Vagina (tissue), 2 donors: ENCODE measurements around the gene CBX2. TPM values are rescaled to one million over a fixed set of nuclear protein-coding genes. Genes with fewer than 3 reads are reported as not detected.
A peak's percentile ranks its signal among the peaks of the same experiment; 100 is the strongest.

ENCODE experiments used
- DNase-seq, 2 donors: peaks; one replicate each; pipeline ENCODE4 v3.0.0-alpha.2; 2017; ENCODE audit errors: extremely low spot score in 2 of 2
- H3K27ac ChIP-seq: fragments of 200-600 bp; sonication (generic); one replicate; pipeline ENCODE4 v1.5.1; 2019
- H3K27me3 ChIP-seq: fragments of 200-600 bp; sonication (generic); one replicate; pipeline ENCODE4 v1.5.1; 2019
- H3K36me3 ChIP-seq, 2 donors: fragments of 200-600 bp; sonication (generic); one replicate each; pipeline ENCODE4 v1.5.1; 2017 to 2019
- H3K4me1 ChIP-seq: fragments of 200-600 bp; sonication (generic); one replicate; pipeline ENCODE4 v1.5.1; 2019
- H3K4me3 ChIP-seq, 2 donors: fragments of 200-600 bp; sonication (generic); 1 replicate in 1 of 2; 2 replicates in 1 of 2; pipeline ENCODE4 v1.5.1; 2016 to 2019
- H3K9me3 ChIP-seq: fragments of 200-600 bp; sonication (generic); one replicate; pipeline ENCODE4 v1.5.1; 2019
- CTCF ChIP-seq, 3 experiments: fragments of 450-650 bp in 2 of 3; fragments of 200-600 bp in 1 of 3; sonication (generic) in 1 of 3; IDR thresholded peaks; one replicate each; pipeline ENCODE4 v1.5.1; 2017 to 2019; ENCODE audit warnings: antibody characterized with exemption in 3 of 3, mild to moderate bottlenecking in 2 of 3, moderate library complexity in 2 of 3
- POLR2A ChIP-seq, 2 donors: fragments of 450-650 bp; IDR thresholded peaks; one replicate each; pipeline ENCODE4 v1.6.1; 2017; ENCODE audit warnings: antibody characterized with exemption in 2 of 2, mild to moderate bottlenecking in 2 of 2, moderate library complexity in 2 of 2
- POLR2AphosphoS5 ChIP-seq, 2 donors: sonication (generic); formaldehyde crosslinking; IDR thresholded peaks; one replicate each; pipeline ENCODE4 v1.9.0; 2017; ENCODE audit warnings: antibody characterized with exemption in 2 of 2, mild to moderate bottlenecking in 2 of 2, low read depth in 1 of 2; ENCODE audit not compliant: insufficient read depth in 1 of 2
- intact Hi-C: fragments of 100-400 bp; cut with DNase I; formaldehyde crosslinking; loops from one replicate; pipeline ENCODE4 v1.15.1; 2023
- total RNA-seq: library from RNA; depleted of rRNA; stranded (reverse); fragments of >200 nt; gene quantifications from one replicate; pipeline ENCODE4 v1.2.3, GENCODE V29; 2016

CBX2 gene
- total RNA-seq: 5.6 TPM

GRCh38 chr17:79777894-79778503 lies at the start of gene CBX2:
TSS of gene CBX2 (plus strand) at chr17:79778148. CDS start at chr17:79778236, 88 bp downstream.
- Histone ChIP-seq H3K27ac (peak within 1 kb of the TSS; percentile 58), H3K36me3 (no peaks in the 10 kb centered on the region), H3K4me1 (peaks cover 24% of the 10 kb centered on the region), H3K9me3 (no peaks in the 10 kb centered on the region), H3K4me3 (peak within 1 kb of the TSS; percentile 59 to 62), H3K27me3 (no peaks in the 10 kb centered on the region)
- intact Hi-C loops: no loop called here
- no peak for DNase-seq
- TF ChIP-seq CTCF (IDR thresholded peaks at IDR 0.05): no peak
- TF ChIP-seq POLR2AphosphoS5 (IDR thresholded peaks at IDR 0.05; ENCODE audit: insufficient read depth in 1 of 2, low read depth in 1 of 2): no peak
- TF ChIP-seq POLR2A (IDR thresholded peaks at IDR 0.05): no peak

GRCh38 chr17:79728169-79728907 lies 49.6 kb upstream of the CBX2 start:
- DNase-seq: no peak
- Histone ChIP-seq H3K4me1 (peaks cover 5% of the 10 kb centered on the region), H3K27me3 (no peaks in the 10 kb centered on the region), H3K27ac (no peak overlapping the region), H3K36me3 (no peaks in the 10 kb centered on the region), H3K4me3 (peak overlapping the region; percentile 43 to 50), H3K9me3 (no peaks in the 10 kb centered on the region)
- TF ChIP-seq POLR2A (IDR thresholded peaks at IDR 0.05) (no peak), POLR2AphosphoS5 (IDR thresholded peaks at IDR 0.05; ENCODE audit: insufficient read depth in 1 of 2, low read depth in 1 of 2) (peak in 1 of 2 donors; percentile 77)
- intact Hi-C loops: no loop called here

GRCh38 chr17:79728908-79729471 lies 49.0 kb upstream of the CBX2 start:
- TF ChIP-seq POLR2A (IDR thresholded peaks at IDR 0.05) (no peak), POLR2AphosphoS5 (IDR thresholded peaks at IDR 0.05; ENCODE audit: insufficient read depth in 1 of 2, low read depth in 1 of 2) (no peak), CTCF (IDR thresholded peaks at IDR 0.05) (no peak)
- Histone ChIP-seq H3K9me3 (no peaks in the 10 kb centered on the region), H3K36me3 (no peaks in the 10 kb centered on the region), H3K4me1 (peaks cover 5% of the 10 kb centered on the region), H3K4me3 (peak overlapping the region; percentile 43 to 50), H3K27ac (no peak overlapping the region), H3K27me3 (no peaks in the 10 kb centered on the region)
- intact Hi-C loops: no loop called here
- DNase-seq: no peak

GRCh38 chr17:79729761-79730160 lies 48.2 kb upstream of the CBX2 start:
- Histone ChIP-seq H3K36me3 (no peaks in the 10 kb centered on the region), H3K4me3 (no peak overlapping the region), H3K27me3 (no peaks in the 10 kb centered on the region), H3K4me1 (peaks cover 5% of the 10 kb centered on the region), H3K27ac (no peak overlapping the region), H3K9me3 (no peaks in the 10 kb centered on the region)
- no peak for DNase-seq
- intact Hi-C loops: no loop called here
- TF ChIP-seq POLR2A (IDR thresholded peaks at IDR 0.05) (no peak), POLR2AphosphoS5 (IDR thresholded peaks at IDR 0.05; ENCODE audit: insufficient read depth in 1 of 2, low read depth in 1 of 2) (no peak), CTCF (IDR thresholded peaks at IDR 0.05) (no peak)

GRCh38 chr17:79730437-79730768 lies 47.5 kb upstream of the CBX2 start:
- Histone ChIP-seq H3K4me3 (no peak overlapping the region), H3K27me3 (no peaks in the 10 kb centered on the region), H3K36me3 (no peaks in the 10 kb centered on the region), H3K4me1 (peaks cover 5% of the 10 kb centered on the region), H3K27ac (no peak overlapping the region), H3K9me3 (no peaks in the 10 kb centered on the region)
- intact Hi-C loops: no loop called here
- no peak for TF ChIP-seq POLR2AphosphoS5 (IDR thresholded peaks at IDR 0.05; ENCODE audit: insufficient read depth in 1 of 2, low read depth in 1 of 2)
- TF ChIP-seq POLR2A (IDR thresholded peaks at IDR 0.05): no peak
- no peak for TF ChIP-seq CTCF (IDR thresholded peaks at IDR 0.05)
- DNase-seq: no peak
